ENCODE measurements around the gene MAFB. TPM values are rescaled to one million over a fixed set of nuclear protein-coding genes. Genes with fewer than 3 reads are reported as not detected.

Gene MAFB
- total RNA-seq, 2 experiments from 2014 or later, result not detected

- no peak overlapping the region for H3K27ac ChIP-seq (ENCODE audit: low read depth, low read length, poor library complexity, severe bottlenecking)
- H3K9me3 ChIP-seq (ENCODE audit: low read length), result no peaks in the 10 kb centered on the region
- ChIA-PET CTCF (ENCODE audit: unreplicated experiment) (no interaction called here), POLR2A (no interaction called here)
- H3K36me3 ChIP-seq (ENCODE audit: insufficient read depth, low read length), result no peaks in the 10 kb centered on the region
- no peak for DNase-seq (ENCODE audit: low spot score)
- intact Hi-C loops (cut with micrococcal nuclease; ENCODE audit: unreplicated experiment), result no loop called here
- no peak overlapping the region for H3K4me3 ChIP-seq (ENCODE audit: low read depth, low read length, poor library complexity, severe bottlenecking)
- H2AFZ ChIP-seq (ENCODE audit: low read length), result no peak overlapping the region
- H3K4me1 ChIP-seq (ENCODE audit: insufficient read depth, low read length, poor library complexity, severe bottlenecking), result no peaks in the 10 kb centered on the region
- no peaks in the 10 kb centered on the region for H3K9me2 ChIP-seq (ENCODE audit: insufficient read depth, low read length)
- H3K4me2 ChIP-seq (ENCODE audit: low read length), result no peak overlapping the region
- H3K79me2 ChIP-seq (ENCODE audit: insufficient read depth, low read depth, low read length), result no peaks in the 10 kb centered on the region
- BruUV-seq (replicated peaks), result no TSS peak
- TF ChIP-seq EZH2phosphoT487 (IDR thresholded peaks at IDR 0.05; ENCODE audit: borderline replicate concordance, low read depth, low read length), result no peak
- no peak for TF ChIP-seq CTCF (conservative IDR thresholded peaks at IDR 0.05; ENCODE audit: low read length)
- no peaks in the 10 kb centered on the region for H4K20me1 ChIP-seq (ENCODE audit: insufficient read depth, low read length)
These were observed 48.4 kb downstream of the MAFB start for GRCh38 chr20:40640667-40641066.

- Histone ChIP-seq H2AFZ (ENCODE audit: low read length) (no peak overlapping the region), H3K9me3 (ENCODE audit: low read length) (no peaks in the 10 kb centered on the region), H3K27ac (ENCODE audit: low read depth, low read length, poor library complexity, severe bottlenecking) (no peak overlapping the region), H3K4me1 (ENCODE audit: insufficient read depth, low read length, poor library complexity, severe bottlenecking) (no peaks in the 10 kb centered on the region), H3K4me2 (ENCODE audit: low read length) (no peak overlapping the region), H4K20me1 (ENCODE audit: insufficient read depth, low read length) (no peaks in the 10 kb centered on the region), H3K79me2 (ENCODE audit: insufficient read depth, low read depth, low read length) (no peaks in the 10 kb centered on the region), H3K9me2 (ENCODE audit: insufficient read depth, low read length) (no peaks in the 10 kb centered on the region), H3K4me3 (ENCODE audit: low read depth, low read length, poor library complexity, severe bottlenecking) (no peak overlapping the region), H3K36me3 (ENCODE audit: insufficient read depth, low read length) (no peaks in the 10 kb centered on the region)
- TF ChIP-seq EZH2phosphoT487 (IDR thresholded peaks at IDR 0.05; ENCODE audit: borderline replicate concordance, low read depth, low read length) (no peak), CTCF (conservative IDR thresholded peaks at IDR 0.05; ENCODE audit: low read length) (no peak)
- ChIA-PET CTCF (ENCODE audit: unreplicated experiment) (no interaction called here), POLR2A (no interaction called here)
- no peak for DNase-seq (ENCODE audit: low spot score)
- intact Hi-C loops (cut with micrococcal nuclease; ENCODE audit: unreplicated experiment), result no loop called here
- no TSS peak for BruUV-seq (replicated peaks)
These were observed 49.2 kb downstream of the MAFB start for GRCh38 chr20:40639676-40640355.

- BruUV-seq (replicated peaks), result no TSS peak
- CTCF ChIA-PET (ENCODE audit: unreplicated experiment), result no interaction called here
These were observed 49.9 kb downstream of the MAFB start for GRCh38 chr20:40639132-40639531.

More at GRCh38 chr20:40639132-40639531, 49.9 kb downstream of the MAFB start:
- no peaks in the 10 kb centered on the region for H3K79me2 ChIP-seq (ENCODE audit: insufficient read depth, low read depth, low read length)
- no peaks in the 10 kb centered on the region for H3K9me2 ChIP-seq (ENCODE audit: insufficient read depth, low read length)
- POLR2A ChIA-PET, result no interaction called here
- H3K9me3 ChIP-seq (ENCODE audit: low read length), result no peaks in the 10 kb centered on the region
- H3K4me1 ChIP-seq (ENCODE audit: insufficient read depth, low read length, poor library complexity, severe bottlenecking), result no peaks in the 10 kb centered on the region
- no peak overlapping the region for H3K27ac ChIP-seq (ENCODE audit: low read depth, low read length, poor library complexity, severe bottlenecking)
- TF ChIP-seq CTCF (conservative IDR thresholded peaks at IDR 0.05; ENCODE audit: low read length), result no peak
- no peak for TF ChIP-seq EZH2phosphoT487 (IDR thresholded peaks at IDR 0.05; ENCODE audit: borderline replicate concordance, low read depth, low read length)
- H3K4me3 ChIP-seq (ENCODE audit: low read depth, low read length, poor library complexity, severe bottlenecking), result no peak overlapping the region
- H4K20me1 ChIP-seq (ENCODE audit: insufficient read depth, low read length), result no peaks in the 10 kb centered on the region
- no peak for DNase-seq (ENCODE audit: low spot score)
- no peak overlapping the region for H2AFZ ChIP-seq (ENCODE audit: low read length)
- H3K36me3 ChIP-seq (ENCODE audit: insufficient read depth, low read length), result no peaks in the 10 kb centered on the region
- H3K4me2 ChIP-seq (ENCODE audit: low read length), result no peak overlapping the region
- intact Hi-C loops (cut with micrococcal nuclease; ENCODE audit: unreplicated experiment), result no loop called here
